Stomach smooth muscle (tissue), 2 donors: ENCODE data around the gene GTF3C2.
A peak's percentile ranks its signal among the peaks of the same experiment; 100 is the strongest.

Experiments used
- H3K27ac ChIP-seq: one replicate; pipeline ENCODE4 v1.7.0; 2013; ENCODE audit warnings: mild to moderate bottlenecking, low read length, inconsistent platforms
- H3K27me3 ChIP-seq, 2 donors: one replicate each; pipeline ENCODE4 v1.7.0; 2013; ENCODE audit warnings: low read length in 2 of 2; ENCODE audit not compliant: insufficient read depth in 2 of 2, control insufficient read depth in 1 of 2
- H3K36me3 ChIP-seq, 2 donors: one replicate each; pipeline ENCODE4 v1.7.0; 2013; ENCODE audit warnings: low read length in 2 of 2; ENCODE audit not compliant: control insufficient read depth in 2 of 2, insufficient read depth in 2 of 2
- H3K4me1 ChIP-seq: one replicate; pipeline ENCODE4 v1.7.0; 2013; ENCODE audit warnings: low read length; ENCODE audit not compliant: control insufficient read depth, insufficient read depth
- H3K4me3 ChIP-seq, 2 donors: one replicate each; pipeline ENCODE4 v1.7.0; 2013; ENCODE audit warnings: low read length in 2 of 2
- H3K9ac ChIP-seq, 2 donors: one replicate each; pipeline ENCODE4 v1.7.0; 2013; ENCODE audit warnings: low read length in 2 of 2, mild to moderate bottlenecking in 1 of 2
- H3K9me3 ChIP-seq, 2 donors: one replicate each; pipeline ENCODE4 v1.7.0; 2013; ENCODE audit warnings: low read length in 2 of 2; ENCODE audit not compliant: control insufficient read depth in 2 of 2
- donor health status: healthy.
- donor health status: Pancreatic carcinoma.

GTF3C2 gene

GRCh38 chr2:27379383-27379835 is 22.8 kb upstream of the GTF3C2 start:
- H3K27me3 ChIP-seq = no peaks in the 10 kb centered on the region
- peak overlapping the region; percentile 80 for H3K27ac ChIP-seq
- H3K4me1 ChIP-seq = peaks cover 21% of the 10 kb centered on the region
- peak overlapping the region; percentile 65 to 83 for H3K4me3 ChIP-seq
- H3K36me3 ChIP-seq = peaks cover 37 to 58% of the 10 kb centered on the region in 2 donors
- peak overlapping the region; percentile 22 to 75 for H3K9ac ChIP-seq
- H3K9me3 ChIP-seq = no peaks in the 10 kb centered on the region

- no peaks in the 10 kb centered on the region for H3K9me3 ChIP-seq
- H3K4me1 ChIP-seq = peaks cover 21% of the 10 kb centered on the region
- peaks cover 34 to 58% of the 10 kb centered on the region in 2 donors for H3K36me3 ChIP-seq
- H3K9ac ChIP-seq = peak overlapping the region in 1 of 2 donors; percentile 75
- H3K4me3 ChIP-seq = no peak overlapping the region
- no peak overlapping the region for H3K27ac ChIP-seq
- H3K27me3 ChIP-seq = no peaks in the 10 kb centered on the region
Observed at GRCh38 chr2:27378809-27379290, 22.3 kb upstream of the GTF3C2 start.

- Histone ChIP-seq H3K9ac (no peak overlapping the region), H3K9me3 (no peaks in the 10 kb centered on the region), H3K4me1 (peaks cover 21% of the 10 kb centered on the region), H3K27ac (no peak overlapping the region), H3K27me3 (no peaks in the 10 kb centered on the region), H3K36me3 (peaks cover 37 to 55% of the 10 kb centered on the region in 2 donors), H3K4me3 (no peak overlapping the region)
Observed at GRCh38 chr2:27378096-27378808, 21.7 kb upstream of the GTF3C2 start.

GRCh38 chr2:27377618-27378095 is 21.1 kb upstream of the GTF3C2 start:
- Histone ChIP-seq H3K4me1 (peaks cover 21% of the 10 kb centered on the region), H3K9me3 (no peaks in the 10 kb centered on the region), H3K4me3 (no peak overlapping the region), H3K27me3 (no peaks in the 10 kb centered on the region), H3K36me3 (peaks cover 42 to 59% of the 10 kb centered on the region in 2 donors), H3K27ac (no peak overlapping the region), H3K9ac (no peak overlapping the region)

GRCh38 chr2:27376866-27377617 is 20.5 kb upstream of the GTF3C2 start:
- Histone ChIP-seq H3K4me1 (peaks cover 22% of the 10 kb centered on the region), H3K4me3 (no peak overlapping the region), H3K36me3 (peaks cover 44 to 59% of the 10 kb centered on the region in 2 donors), H3K27me3 (no peaks in the 10 kb centered on the region), H3K27ac (no peak overlapping the region), H3K9me3 (no peaks in the 10 kb centered on the region), H3K9ac (no peak overlapping the region)

- H3K9me3 ChIP-seq = no peaks in the 10 kb centered on the region
- no peak overlapping the region for H3K4me3 ChIP-seq
- peaks cover 44 to 51% of the 10 kb centered on the region in 2 donors for H3K36me3 ChIP-seq
- no peak overlapping the region for H3K27ac ChIP-seq
- no peaks in the 10 kb centered on the region for H3K27me3 ChIP-seq
- H3K4me1 ChIP-seq = peaks cover 27% of the 10 kb centered on the region
- no peak overlapping the region for H3K9ac ChIP-seq
Observed at GRCh38 chr2:27376151-27376865, 19.7 kb upstream of the GTF3C2 start.

GRCh38 chr2:27375513-27376099 is 19.0 kb upstream of the GTF3C2 start:
- Histone ChIP-seq H3K4me3 (no peak overlapping the region), H3K9me3 (no peaks in the 10 kb centered on the region), H3K27ac (no peak overlapping the region), H3K9ac (no peak overlapping the region), H3K36me3 (peaks cover 44 to 51% of the 10 kb centered on the region in 2 donors), H3K4me1 (peaks cover 26% of the 10 kb centered on the region), H3K27me3 (no peaks in the 10 kb centered on the region)

- Histone ChIP-seq H3K9ac (no peak overlapping the region), H3K27me3 (no peaks in the 10 kb centered on the region), H3K4me1 (peaks cover 26% of the 10 kb centered on the region), H3K27ac (no peak overlapping the region), H3K36me3 (peaks cover 46 to 51% of the 10 kb centered on the region in 2 donors), H3K9me3 (no peaks in the 10 kb centered on the region), H3K4me3 (no peak overlapping the region)
Observed at GRCh38 chr2:27373567-27373966, 17.0 kb upstream of the GTF3C2 start.

GRCh38 chr2:27372937-27373336 is 16.4 kb upstream of the GTF3C2 start:
- Histone ChIP-seq H3K4me1 (peaks cover 26% of the 10 kb centered on the region), H3K36me3 (peaks cover 50 to 57% of the 10 kb centered on the region in 2 donors)

More at GRCh38 chr2:27372937-27373336, 16.4 kb upstream of the GTF3C2 start:
- Histone ChIP-seq H3K9me3 (no peaks in the 10 kb centered on the region), H3K27me3 (no peaks in the 10 kb centered on the region), H3K27ac (no peak overlapping the region), H3K9ac (no peak overlapping the region), H3K4me3 (no peak overlapping the region)
